ENCODE measurements around the gene FBXO31.
"Not testable (repeated sequence)": the region's sequence is repeated elsewhere in the genome, so short reads cannot be mapped to it uniquely, and the experiment has no call there.

FBXO31 gene

DNA sequence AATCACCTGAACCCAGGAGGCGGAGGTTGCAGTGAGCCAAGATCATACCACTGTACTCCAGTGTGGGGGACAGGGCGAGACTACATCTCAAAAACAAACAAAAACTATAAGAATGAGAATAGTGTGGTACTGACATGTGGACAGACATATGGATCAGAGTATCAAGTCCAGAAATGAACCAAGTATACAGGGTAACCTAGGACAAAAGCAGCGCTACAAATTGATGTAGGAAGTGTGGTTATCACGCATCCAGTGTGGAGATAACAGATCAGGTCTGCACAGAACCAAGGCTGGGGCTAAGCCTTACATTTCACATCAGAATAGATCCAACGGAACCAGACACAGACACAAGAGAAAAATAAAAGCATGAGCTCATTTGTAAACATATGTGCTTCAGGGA lies 43.4 kb downstream of the FBXO31 start:
- no peak for DNase-seq (ENCODE audit: low read depth)
- H3K4me3 ChIP-seq (ENCODE audit: low read depth, low read length): no peak overlapping the region
- no peak for TF ChIP-seq CTCF (IDR thresholded peaks at IDR 0.05; ENCODE audit: low read depth, low read length, missing control alignments)

DNA sequence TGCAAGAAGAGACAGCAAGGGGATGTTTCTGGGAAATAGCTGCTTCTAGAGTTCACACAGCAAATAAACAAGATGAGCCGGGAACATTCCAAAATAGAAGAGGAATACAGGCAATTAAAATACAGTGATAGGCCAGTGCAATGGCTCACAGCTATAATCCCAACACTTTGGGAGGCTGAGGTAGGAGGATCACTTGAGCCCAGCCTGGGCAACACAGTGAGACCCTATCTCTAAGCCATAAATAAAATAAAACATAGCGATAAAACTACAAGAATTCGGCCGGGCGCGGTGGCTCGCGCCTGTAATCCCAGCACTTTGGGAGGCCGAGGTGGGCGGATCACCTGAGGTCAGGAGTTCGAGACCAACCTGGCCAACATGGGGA lies 43.9 kb downstream of the FBXO31 start:
- H3K4me3 ChIP-seq (ENCODE audit: low read depth, low read length); DNase-seq (ENCODE audit: low read depth): not testable (repeated sequence)

DNA sequence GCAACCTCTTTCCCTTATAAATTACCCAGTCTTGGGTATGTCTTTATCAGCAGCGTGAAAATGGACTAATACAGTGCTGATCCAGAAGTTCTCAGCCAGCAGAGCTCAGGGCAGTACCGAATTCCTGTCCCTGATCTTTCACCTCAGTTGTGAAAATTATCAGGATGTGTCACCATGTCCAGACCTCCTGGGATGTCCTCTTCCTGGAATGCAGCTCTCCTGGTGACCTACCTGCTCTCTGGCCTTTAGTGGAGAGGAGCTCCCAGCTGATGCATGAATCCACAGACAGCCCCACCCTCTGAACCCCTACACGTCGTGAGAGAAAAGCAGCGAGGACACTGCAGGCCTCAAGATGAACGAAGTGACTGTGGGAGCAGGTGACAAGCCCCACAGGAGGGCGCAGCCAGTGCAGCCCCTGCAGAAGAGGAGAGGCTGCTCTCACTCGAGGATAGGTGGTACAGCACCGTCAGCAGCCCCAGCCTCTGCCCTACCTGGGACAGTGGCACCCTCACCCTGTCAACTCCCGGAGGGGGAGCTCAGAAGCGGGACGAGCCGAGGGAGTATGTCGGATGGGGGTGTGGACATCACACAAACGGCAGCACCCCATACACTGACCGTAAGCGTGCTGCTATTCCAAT lies 44.4 kb downstream of the FBXO31 start:
- DNase-seq (ENCODE audit: low read depth): no peak
- no peak overlapping the region for H3K4me3 ChIP-seq (ENCODE audit: low read depth, low read length)
- no peak for TF ChIP-seq CTCF (IDR thresholded peaks at IDR 0.05; ENCODE audit: low read depth, low read length, missing control alignments)

DNA sequence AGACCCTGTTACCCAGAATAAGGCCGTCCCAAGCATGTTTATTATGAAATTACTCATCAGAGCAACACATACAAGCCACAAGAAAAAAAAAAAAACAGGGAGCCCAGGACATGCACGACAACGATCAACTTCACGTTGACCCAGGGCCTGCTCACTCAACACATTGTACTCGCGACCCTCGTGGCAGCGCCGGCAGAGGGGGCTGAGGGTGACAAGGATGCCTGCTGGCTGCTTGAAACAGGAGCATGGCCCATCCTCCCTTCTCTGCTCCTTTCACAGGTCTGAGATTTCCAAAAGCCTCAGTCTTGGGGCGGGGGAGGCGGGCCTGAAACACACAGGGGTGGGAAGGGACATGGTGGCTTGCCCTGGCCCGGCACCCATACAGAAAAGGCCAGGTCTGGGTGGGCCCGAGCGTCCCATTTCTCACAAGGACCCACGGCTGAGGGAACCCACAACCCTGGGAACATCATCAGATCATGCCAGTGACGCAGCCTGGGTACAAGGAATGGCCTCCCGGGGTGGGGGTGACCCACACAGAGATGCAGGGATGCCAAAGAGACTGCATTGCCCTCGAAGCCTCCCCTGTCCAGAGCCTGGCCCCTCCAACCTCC lies 45.3 kb downstream of the FBXO31 start:
- no peak for TF ChIP-seq CTCF (IDR thresholded peaks at IDR 0.05; ENCODE audit: low read depth, low read length, missing control alignments)
- H3K4me3 ChIP-seq (ENCODE audit: low read depth, low read length): no peak overlapping the region
- DNase-seq (ENCODE audit: low read depth): no peak

GRCh38 chr16:87337262-87337771 lies 46.3 kb downstream of the FBXO31 start:
- H3K4me3 ChIP-seq (ENCODE audit: low read depth, low read length): no peak overlapping the region
- no peak for TF ChIP-seq CTCF (IDR thresholded peaks at IDR 0.05; ENCODE audit: low read depth, low read length, missing control alignments)
- no peak for DNase-seq (ENCODE audit: low read depth)

- DNase-seq (ENCODE audit: low read depth): no peak
- H3K4me3 ChIP-seq (ENCODE audit: low read depth, low read length): no peak overlapping the region
- TF ChIP-seq CTCF (IDR thresholded peaks at IDR 0.05; ENCODE audit: low read depth, low read length, missing control alignments): no peak
Measured at GRCh38 chr16:87336434-87337240, 46.9 kb downstream of the FBXO31 start.

DNA sequence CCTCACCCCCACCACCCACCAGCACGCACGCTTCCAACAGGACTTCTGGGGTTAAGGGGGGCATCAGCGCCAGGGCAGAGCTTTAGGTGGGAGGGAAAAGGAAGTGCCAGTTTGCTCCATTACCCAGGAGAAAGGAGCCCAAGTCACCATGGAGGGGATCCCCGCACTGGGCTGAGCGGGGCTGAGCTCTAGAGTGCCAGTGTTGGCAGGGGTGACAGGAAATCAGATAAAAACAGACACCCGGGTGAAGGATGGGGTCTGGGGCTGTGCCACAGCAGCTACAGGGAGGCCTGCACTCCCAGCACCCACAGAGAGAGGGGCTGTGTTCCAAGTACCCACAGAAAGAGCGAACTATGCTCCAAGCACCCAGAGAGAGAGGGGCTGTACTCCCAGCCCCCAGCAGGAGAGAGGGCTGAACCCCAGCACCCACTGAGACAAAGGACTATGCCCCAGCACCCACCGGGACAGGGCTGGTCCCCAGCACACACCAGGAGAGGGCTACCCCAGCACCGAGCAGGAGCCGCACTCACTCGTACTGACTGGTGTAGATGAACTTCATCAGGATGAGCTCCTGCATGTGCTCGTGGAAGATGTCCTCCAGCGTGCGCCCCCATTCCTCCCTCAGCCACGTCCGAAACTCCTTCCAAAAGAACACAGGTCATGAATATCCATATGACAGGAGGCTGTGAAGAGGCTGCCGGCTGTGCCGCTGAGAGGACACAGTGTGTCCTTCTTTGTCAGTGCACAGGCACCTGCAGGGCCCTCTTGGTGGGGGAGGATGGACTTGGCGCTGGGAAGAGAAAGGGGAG lies 47.7 kb downstream of the FBXO31 start:
- DNase-seq (ENCODE audit: low read depth): no peak
- no peak for TF ChIP-seq CTCF (IDR thresholded peaks at IDR 0.05; ENCODE audit: low read depth, low read length, missing control alignments)
- no peak overlapping the region for H3K4me3 ChIP-seq (ENCODE audit: low read depth, low read length)

Measured in GM12864 (cell line).